Activated CD8-positive, alpha-beta T cell treated with anti-CD3 and anti-CD28 coated beads, Interleukin-2, amount 10 ng/mL, durations not matched to agents 7 days and 5 days (primary cell): ENCODE measurements around the gene JSRP1. TPM values are rescaled to one million over a fixed set of nuclear protein-coding genes. Genes with fewer than 3 reads are reported as not detected.

Experiments
- ATAC-seq: fragments of 150-1000 bp; cut with Tn5 transposase; one replicate; pipeline ENCODE4 v1.10.0; 2021; ENCODE audit warnings: moderate library complexity
- CTCF ChIA-PET: fragments of 350-600 bp; sonication (Branson Sonifier 250); formaldehyde crosslinking; loops from one replicate; lab custom pipeline; 2021; ENCODE audit warnings: antibody characterized with exemption; lab: Charles Lee
- POLR2A ChIA-PET: fragments of 350-600 bp; sonication (Branson Sonifier 250); formaldehyde crosslinking; loops from one replicate; lab custom pipeline; 2021; ENCODE audit warnings: antibody characterized with exemption; lab: Charles Lee
- DNase-seq: peaks from one replicate; pipeline ENCODE4 v3.0.0-alpha.2; 2020
- H3K27ac Mint-ChIP-seq: one replicate; pipeline ENCODE4 v1.8.0; 2021; ENCODE audit warnings: mild to moderate bottlenecking, mixed read lengths
- H3K27me3 Mint-ChIP-seq: one replicate; pipeline ENCODE4 v1.8.0; 2021; ENCODE audit warnings: low read depth, mixed read lengths
- H3K36me3 Mint-ChIP-seq: one replicate; pipeline ENCODE4 v1.8.0; 2021; ENCODE audit warnings: low read depth, mixed read lengths
- H3K4me1 Mint-ChIP-seq: one replicate; pipeline ENCODE4 v1.8.0; 2021; ENCODE audit warnings: low read depth, mixed read lengths
- H3K4me3 Mint-ChIP-seq: one replicate; pipeline ENCODE4 v1.8.0; 2021; ENCODE audit warnings: mild to moderate bottlenecking, mixed read lengths
- H3K9me3 Mint-ChIP-seq: one replicate; pipeline ENCODE4 v1.8.0; 2022; ENCODE audit warnings: mixed read lengths; ENCODE audit not compliant: insufficient read depth
- total RNA-seq, 2 experiments: library from RNA; stranded (reverse); gene quantifications; one replicate each; pipeline ENCODE4 v1.2.3, GENCODE V29; 2021

JSRP1 gene
- total RNA-seq, 2 experiments from 2014 or later = not detected

DNA sequence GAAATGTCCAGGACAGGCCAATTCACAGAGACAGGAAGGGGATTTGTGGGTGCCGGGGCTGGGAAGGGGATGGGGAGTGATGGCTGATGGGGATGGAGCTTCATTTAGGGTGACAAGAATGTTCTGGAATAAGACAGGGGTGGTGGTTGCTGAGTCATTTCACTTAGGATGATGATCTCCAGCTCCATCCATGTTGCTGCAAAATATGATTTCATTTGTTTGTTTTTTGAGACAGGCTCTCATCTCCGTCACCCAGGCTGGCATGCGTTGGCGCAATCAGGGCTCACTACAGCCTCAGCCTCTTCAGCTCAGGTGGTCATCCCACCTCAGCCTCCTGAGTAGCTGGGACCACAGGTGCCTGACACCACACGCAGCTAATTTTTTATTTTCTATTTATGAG lies 3.1 kb upstream of the JSRP1 start:
- no peaks in the 10 kb centered on the region for H3K36me3 Mint-ChIP-seq
- H3K4me1 Mint-ChIP-seq = peaks cover 31% of the 10 kb centered on the region
- no peak for DNase-seq
- peak overlapping the region; percentile 85 for H3K27ac Mint-ChIP-seq
- no peaks in the 10 kb centered on the region for H3K27me3 Mint-ChIP-seq
- ATAC-seq = no peak
- H3K4me3 Mint-ChIP-seq = no peak overlapping the region
- no peaks in the 10 kb centered on the region for H3K9me3 Mint-ChIP-seq
- POLR2A ChIA-PET = interaction anchor here (1.3 to 1.4 kb wide), 3 partner anchors 9 to 68 kb away, joined by 5 to 10 read pairs (median 6); no protein-coding TSS in a partner anchor
- CTCF ChIA-PET = interaction anchor here (0.6 to 1.1 kb wide), 4 partner anchors 21 to 691 kb away, joined by 3 to 5 read pairs (median 4); no protein-coding TSS in a partner anchor

DNA sequence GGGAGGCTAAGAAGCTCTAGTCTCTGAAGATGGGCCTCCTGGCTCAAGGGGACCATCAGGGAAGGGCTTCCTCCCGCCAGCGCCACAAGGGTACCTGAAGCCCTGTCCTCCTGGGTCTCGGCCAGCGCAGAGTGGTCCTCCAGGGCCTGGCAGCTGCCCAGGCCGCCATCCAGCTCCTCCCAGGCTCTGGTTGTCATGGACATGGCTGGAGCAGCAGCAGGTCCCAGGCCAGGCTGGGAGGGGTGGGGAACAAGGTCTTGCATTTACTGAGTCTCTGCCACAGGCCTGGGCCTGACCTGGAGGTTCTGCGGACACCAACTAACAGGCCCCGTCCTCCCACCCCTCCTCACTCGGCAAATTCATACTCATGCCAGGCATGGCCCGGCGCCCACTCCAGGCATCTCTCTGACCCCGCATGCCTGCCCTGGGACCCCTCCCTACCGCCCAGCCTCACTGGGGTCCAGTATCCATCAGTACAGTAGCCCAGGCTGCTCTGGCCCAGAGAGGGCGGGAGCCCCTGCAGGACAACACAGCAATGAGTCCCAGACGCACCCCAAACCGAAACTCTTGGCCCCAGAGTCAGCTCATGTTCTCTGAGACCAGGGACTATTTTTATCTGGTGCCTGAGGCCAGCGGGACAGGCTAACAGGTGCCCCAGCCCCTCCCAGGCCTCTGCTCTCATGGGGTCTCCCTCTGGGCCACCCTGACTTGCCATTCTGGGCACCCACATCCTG lies 938 bp downstream of the JSRP1 start:
- ATAC-seq (no peak), DNase-seq (no peak)
- POLR2A ChIA-PET = interaction anchor here (1.9 kb wide), 2 partner anchors 15 to 16 kb away, joined by 4 to 7 read pairs; no protein-coding TSS in a partner anchor
- H3K9me3 Mint-ChIP-seq = no peaks in the 10 kb centered on the region
- no peaks in the 10 kb centered on the region for H3K36me3 Mint-ChIP-seq
- peaks cover 38% of the 10 kb centered on the region for H3K4me1 Mint-ChIP-seq
- CTCF ChIA-PET = interaction anchor here (4.3 kb wide), 1 partner anchor 16 kb away, joined by 22 read pairs; no protein-coding TSS in a partner anchor
- peaks cover 13% of the 10 kb centered on the region for H3K27me3 Mint-ChIP-seq
- H3K4me3 Mint-ChIP-seq = no peak overlapping the region
- H3K27ac Mint-ChIP-seq = no peak overlapping the region

DNA sequence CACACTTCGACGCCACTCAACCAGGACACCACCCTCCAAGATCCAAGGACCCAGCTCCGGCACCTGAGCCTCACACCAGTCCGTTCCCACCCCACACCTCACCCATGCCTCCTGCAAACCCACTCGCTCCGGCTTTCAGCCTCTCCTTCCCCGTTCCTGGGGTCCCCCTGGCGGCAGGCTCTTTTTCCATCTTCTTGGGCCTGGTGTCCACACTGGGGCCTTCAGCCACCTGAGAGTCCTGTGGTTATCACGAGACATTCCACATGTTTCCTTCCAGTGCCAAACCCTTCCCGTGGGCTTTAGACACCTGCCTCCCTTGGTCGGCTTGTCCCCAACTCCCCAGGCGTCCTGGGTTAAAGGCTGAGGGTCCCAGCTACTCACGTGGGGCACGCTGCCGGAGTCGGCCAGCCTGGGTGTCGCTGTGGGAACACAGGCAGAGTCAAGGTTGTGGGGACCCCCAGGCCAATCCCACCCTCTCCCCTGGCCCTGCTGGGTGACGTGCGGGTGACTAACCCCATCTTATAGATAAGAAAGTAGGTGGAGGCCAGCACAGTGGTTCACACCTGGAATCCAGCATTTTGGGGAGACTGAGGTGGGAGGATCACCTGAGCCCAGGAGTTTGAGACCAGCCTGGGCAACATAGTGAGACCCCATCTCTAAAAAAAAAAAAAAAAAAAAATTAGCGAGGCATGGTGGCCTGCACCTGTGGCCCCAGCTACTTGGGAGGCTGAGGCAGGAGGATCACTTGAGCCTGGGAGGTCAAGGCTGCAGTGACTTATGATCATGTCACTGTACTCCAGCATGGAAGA lies 1.9 kb downstream of the JSRP1 start:
- no peak overlapping the region for H3K4me3 Mint-ChIP-seq
- ChIA-PET CTCF (interaction anchor here (2.7 to 4.3 kb wide), 2 partner anchors 8 to 15 kb away, joined by 11 to 22 read pairs; no protein-coding TSS in a partner anchor), POLR2A (interaction anchor here (1.2 to 3.9 kb wide), 3 partner anchors 15 to 170 kb away, joined by 3 to 19 read pairs (median 7); no protein-coding TSS in a partner anchor)
- H3K27ac Mint-ChIP-seq = no peak overlapping the region
- no peaks in the 10 kb centered on the region for H3K36me3 Mint-ChIP-seq
- peaks cover 13% of the 10 kb centered on the region for H3K27me3 Mint-ChIP-seq
- peaks cover 32% of the 10 kb centered on the region for H3K4me1 Mint-ChIP-seq
- H3K9me3 Mint-ChIP-seq = no peaks in the 10 kb centered on the region
- ATAC-seq (no peak), DNase-seq (no peak)

GRCh38 chr19:2253106-2254063 lies 2.8 kb downstream of the JSRP1 start:
- Mint-ChIP-seq H3K9me3 (no peaks in the 10 kb centered on the region), H3K4me3 (peak overlapping the region; percentile 28)
- POLR2A ChIA-PET = interaction anchor here (1.2 to 3.9 kb wide), 3 partner anchors 14 to 170 kb away, joined by 3 to 19 read pairs (median 6); no protein-coding TSS in a partner anchor

DNA sequence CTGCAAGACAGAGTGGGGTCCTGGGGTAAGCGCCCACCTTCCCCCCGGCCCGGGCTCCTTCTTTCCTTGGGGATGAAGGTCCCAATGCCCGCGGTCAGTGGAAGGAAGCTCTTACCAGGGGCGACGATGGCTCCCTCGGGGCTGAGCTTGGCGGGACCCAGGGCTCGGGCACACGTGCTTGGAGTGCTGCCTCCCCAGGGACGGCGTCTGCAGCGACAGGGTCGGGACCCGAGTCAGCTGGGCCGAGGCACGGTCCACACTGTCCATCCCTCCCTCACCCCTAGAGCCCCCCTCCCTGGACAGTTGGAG lies 3.5 kb downstream of the JSRP1 start:
- DNase-seq (no peak), ATAC-seq (no peak)
- ChIA-PET CTCF (interaction anchor here (1.0 to 4.3 kb wide), 3 partner anchors 9 to 21 kb away, joined by 4 to 22 read pairs (median 11); no protein-coding TSS in a partner anchor), POLR2A (interaction anchor here (1.2 to 3.9 kb wide), 3 partner anchors 14 to 169 kb away, joined by 3 to 19 read pairs (median 6); no protein-coding TSS in a partner anchor)
- Mint-ChIP-seq H3K27me3 (peaks cover 13% of the 10 kb centered on the region), H3K27ac (no peak overlapping the region), H3K4me3 (no peak overlapping the region), H3K4me1 (peaks cover 22% of the 10 kb centered on the region), H3K9me3 (no peaks in the 10 kb centered on the region), H3K36me3 (peaks cover 4% of the 10 kb centered on the region)

More at GRCh38 chr19:2253106-2254063, 2.8 kb downstream of the JSRP1 start:
- CTCF ChIA-PET = interaction anchor here (1.0 to 4.3 kb wide), 3 partner anchors 8 to 21 kb away, joined by 4 to 22 read pairs (median 11); no protein-coding TSS in a partner anchor
- DNase-seq = peak; percentile 47
- Mint-ChIP-seq H3K27ac (no peak overlapping the region), H3K36me3 (peaks cover 4% of the 10 kb centered on the region), H3K27me3 (peaks cover 13% of the 10 kb centered on the region), H3K4me1 (peaks cover 28% of the 10 kb centered on the region)
- no peak for ATAC-seq

DNA sequence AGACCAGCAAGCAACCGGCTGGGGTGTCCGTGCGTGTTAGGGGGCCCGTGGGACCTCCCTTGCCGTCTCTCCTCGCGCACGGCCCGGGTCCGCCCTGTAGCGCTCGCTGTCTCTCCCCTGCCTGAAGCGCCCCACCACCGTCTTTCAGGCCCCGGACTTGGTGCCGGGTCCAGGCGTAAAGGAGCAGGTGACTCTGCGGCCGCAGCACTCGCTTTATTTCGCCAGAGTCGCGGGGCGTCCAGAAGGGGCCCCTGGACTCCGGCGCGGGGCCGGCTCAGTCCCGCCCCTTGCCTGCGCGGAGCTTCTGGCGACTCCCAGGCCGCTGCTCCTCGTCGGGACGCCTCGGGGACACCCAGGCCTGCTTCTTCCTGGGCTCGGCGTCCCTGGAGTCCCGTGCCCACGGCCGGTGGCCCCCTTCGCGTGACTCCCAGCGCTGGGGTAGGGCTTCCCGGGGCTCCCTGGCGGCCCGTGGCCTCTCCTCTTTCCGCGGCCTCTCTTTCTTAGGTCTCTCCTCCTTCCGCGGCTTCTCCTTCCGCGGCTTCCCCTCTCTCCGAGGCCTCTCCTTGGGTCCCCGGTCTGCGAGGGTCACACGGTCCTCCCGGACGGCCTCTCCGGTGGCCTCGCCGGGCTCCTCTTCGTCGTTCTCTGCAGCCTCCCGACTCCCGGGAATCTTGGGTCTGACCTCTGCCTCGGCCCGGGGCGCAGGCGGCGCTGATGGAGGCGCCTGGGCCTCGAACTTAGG lies 4.0 kb downstream of the JSRP1 start:
- H3K36me3 Mint-ChIP-seq = peaks cover 7% of the 10 kb centered on the region
- H3K27me3 Mint-ChIP-seq = peaks cover 13% of the 10 kb centered on the region
- H3K4me1 Mint-ChIP-seq = peaks cover 18% of the 10 kb centered on the region
- POLR2A ChIA-PET = interaction anchor here (2.2 to 3.9 kb wide), 2 partner anchors 13 to 18 kb away, joined by 6 to 19 read pairs; no protein-coding TSS in a partner anchor
- no peak overlapping the region for H3K4me3 Mint-ChIP-seq
- no peak overlapping the region for H3K27ac Mint-ChIP-seq
- DNase-seq = no peak
- no peak for ATAC-seq
- CTCF ChIA-PET = interaction anchor here (1.0 to 4.3 kb wide), 3 partner anchors 10 to 22 kb away, joined by 4 to 22 read pairs (median 11); no protein-coding TSS in a partner anchor
- no peaks in the 10 kb centered on the region for H3K9me3 Mint-ChIP-seq

- H3K27me3 Mint-ChIP-seq = peaks cover 13% of the 10 kb centered on the region
- peaks cover 13% of the 10 kb centered on the region for H3K36me3 Mint-ChIP-seq
- DNase-seq (no peak), ATAC-seq (peak; percentile 20)
- peaks cover 14% of the 10 kb centered on the region for H3K4me1 Mint-ChIP-seq
- ChIA-PET CTCF (interaction anchor here (2.7 to 4.3 kb wide), 2 partner anchors 10 to 12 kb away, joined by 11 to 22 read pairs; no protein-coding TSS in a partner anchor), POLR2A (interaction anchor here (2.2 to 3.9 kb wide), 2 partner anchors 12 to 19 kb away, joined by 6 to 19 read pairs; no protein-coding TSS in a partner anchor)
- H3K9me3 Mint-ChIP-seq = no peaks in the 10 kb centered on the region
- no peak overlapping the region for H3K4me3 Mint-ChIP-seq
- no peak overlapping the region for H3K27ac Mint-ChIP-seq
These were observed 4.8 kb downstream of the JSRP1 start for GRCh38 chr19:2251106-2252054.

DNA sequence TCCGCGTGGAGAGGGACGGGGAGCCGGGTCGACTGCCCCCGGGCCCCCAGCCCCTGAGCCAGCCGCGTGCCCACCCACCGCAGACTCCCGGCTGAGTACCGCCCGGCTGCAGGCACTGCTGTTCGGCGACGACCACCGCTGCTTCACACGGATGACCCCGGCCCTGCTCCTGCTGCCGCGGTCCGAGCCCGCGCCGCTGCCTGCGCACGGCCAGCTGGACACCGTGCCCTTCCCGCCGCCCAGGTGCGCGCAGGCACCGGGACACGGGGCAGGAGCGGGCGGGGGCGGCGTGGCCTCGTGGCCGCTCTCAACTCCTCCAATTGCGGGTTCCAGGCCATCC lies 5.5 kb downstream of the JSRP1 start:
- POLR2A ChIA-PET = interaction anchor here (3.9 kb wide), 1 partner anchor 12 kb away, joined by 19 read pairs; no protein-coding TSS in a partner anchor

More for the DNA sequence above, 5.5 kb downstream of the JSRP1 start:
- DNase-seq (no peak), ATAC-seq (no peak)
- Mint-ChIP-seq H3K27ac (no peak overlapping the region), H3K4me1 (peaks cover 12% of the 10 kb centered on the region), H3K36me3 (peaks cover 18% of the 10 kb centered on the region), H3K9me3 (no peaks in the 10 kb centered on the region), H3K4me3 (no peak overlapping the region), H3K27me3 (peaks cover 13% of the 10 kb centered on the region)
- CTCF ChIA-PET = no interaction called here
